IMR-90 (cell line): ENCODE results near the gene REV3L. TPM values are rescaled to one million over a fixed set of nuclear protein-coding genes. Genes with fewer than 3 reads are reported as not detected.

Experiments used
- ATAC-seq: fragments of 200-7000 bp; cut with Tn5 transposase; 2 replicates; pipeline ENCODE4 v1.9.1; 2020; ENCODE audit warnings: low read depth, mild to moderate bottlenecking, moderate library complexity
- BruUV-seq: library from RNA; stranded (reverse); fragments of 400-500 nt; replicated peaks from 2 replicates; lab custom pipeline; 2021; lab: Mats Ljungman, UMichigan
- CTCF ChIA-PET: fragments of 300-600 bp; formaldehyde crosslinking; extraction: SDS; loops from one replicate; lab custom pipeline; 2021; ENCODE audit warnings: antibody characterized with exemption; lab: Yijun Ruan, JAX
- POLR2A ChIA-PET: fragments of 300-600 bp; sonication (Branson Sonifier 250); formaldehyde crosslinking; loops from one replicate; lab custom pipeline; 2022; ENCODE audit warnings: antibody characterized with exemption; ENCODE audit not compliant: unreplicated experiment; lab: Charles Lee
- DNase-seq: peaks from one replicate; pipeline ENCODE4 v3.0.0; 2013
- H2AFZ ChIP-seq: replicated peaks from 2 replicates; pipeline ENCODE3; 2013; ENCODE audit warnings: low read length, mild to moderate bottlenecking; ENCODE audit not compliant: poor library complexity
- H2AK5ac ChIP-seq: 2 replicates; pipeline ENCODE4 v1.6.1; 2013; ENCODE audit warnings: low read depth, low read length, inconsistent platforms
- H2AK9ac ChIP-seq: replicated peaks from 2 replicates; pipeline ENCODE3; 2013; ENCODE audit warnings: mild to moderate bottlenecking, low read depth, low read length, moderate library complexity; ENCODE audit not compliant: poor library complexity
- H2BK120ac ChIP-seq: 2 replicates; pipeline ENCODE4 v1.6.1; 2013; ENCODE audit warnings: low read depth, low read length, inconsistent platforms
- H2BK15ac ChIP-seq: 3 replicates; pipeline ENCODE4 v1.6.1; 2013; ENCODE audit warnings: low read depth, low read length, inconsistent platforms
- H2BK20ac ChIP-seq: 2 replicates; pipeline ENCODE4 v1.6.1; 2013; ENCODE audit warnings: low read depth, mild to moderate bottlenecking, inconsistent platforms, low read length, moderate library complexity
- H2BK5ac ChIP-seq: 2 replicates; pipeline ENCODE4 v1.6.1; 2013; ENCODE audit warnings: mild to moderate bottlenecking, low read depth, low read length, inconsistent platforms; ENCODE audit not compliant: poor library complexity, severe bottlenecking
- H3K14ac ChIP-seq: replicated peaks from 2 replicates; pipeline ENCODE4 v1.6.1; 2013; ENCODE audit warnings: low read depth, low read length, inconsistent platforms
- H3K18ac ChIP-seq: 2 replicates; pipeline ENCODE4 v1.6.1; 2013; ENCODE audit warnings: low read depth, low read length, control low read depth
- H3K23ac ChIP-seq: 2 replicates; pipeline ENCODE4 v1.6.1; 2013; ENCODE audit warnings: low read depth, low read length, inconsistent platforms
- H3K27ac ChIP-seq: 2 replicates; pipeline ENCODE4 v1.5.1; 2013; ENCODE audit warnings: mild to moderate bottlenecking, control low read depth, low read length; ENCODE audit not compliant: insufficient read depth
- H3K27me3 ChIP-seq: 2 replicates; pipeline ENCODE4 v1.6.1; 2013; ENCODE audit warnings: low read length; ENCODE audit not compliant: control insufficient read depth, insufficient read depth
- H3K36me3 ChIP-seq: 2 replicates; pipeline ENCODE4 v1.6.1; 2013; ENCODE audit warnings: low read length, mixed read lengths; ENCODE audit not compliant: control insufficient read depth, insufficient read depth
- H3K4ac ChIP-seq: 2 replicates; pipeline ENCODE4 v1.6.1; 2013; ENCODE audit warnings: low read depth, low read length, inconsistent platforms
- H3K4me1 ChIP-seq: 2 replicates; pipeline ENCODE4 v1.6.1; 2013; ENCODE audit warnings: low read length, mixed read lengths; ENCODE audit not compliant: control insufficient read depth, insufficient read depth
- H3K4me2 ChIP-seq: 2 replicates; pipeline ENCODE4 v1.6.1; 2013; ENCODE audit warnings: low read depth, mild to moderate bottlenecking, control low read depth, low read length, moderate library complexity
- H3K4me3 ChIP-seq: 2 replicates; pipeline ENCODE4 v1.5.1; 2013; ENCODE audit warnings: low read depth, mild to moderate bottlenecking, control low read depth, low read length, moderate library complexity; ENCODE audit not compliant: insufficient read depth
- H3K56ac ChIP-seq: 2 replicates; pipeline ENCODE4 v1.6.1; 2013; ENCODE audit warnings: low read length, inconsistent platforms; ENCODE audit not compliant: insufficient read depth; ENCODE audit errors: extremely low read depth
- H3K79me1 ChIP-seq, 2 experiments: 2 replicates each; pipeline ENCODE4 v1.6.1; 2013; ENCODE audit warnings: low read length in 2 of 2, inconsistent platforms in 1 of 2, low read depth in 1 of 2
- H3K9ac ChIP-seq: 2 replicates; pipeline ENCODE4 v1.6.1; 2013; ENCODE audit warnings: low read depth, low read length, control low read depth
- H3K9me1 ChIP-seq: 2 replicates; pipeline ENCODE4 v1.6.1; 2013; ENCODE audit warnings: low read length, inconsistent platforms; ENCODE audit not compliant: insufficient read depth
- H3K9me3 ChIP-seq: 2 replicates; pipeline ENCODE4 v1.6.1; 2013; ENCODE audit warnings: low read length; ENCODE audit not compliant: control insufficient read depth, insufficient read depth
- H4K20me1 ChIP-seq: 2 replicates; pipeline ENCODE4 v1.6.1; 2013; ENCODE audit warnings: low read length, inconsistent platforms; ENCODE audit not compliant: insufficient read depth
- H4K5ac ChIP-seq: 2 replicates; pipeline ENCODE4 v1.6.1; 2013; ENCODE audit warnings: mild to moderate bottlenecking, low read depth, low read length, control low read depth
- H4K8ac ChIP-seq, 2 experiments: 2 replicates each; pipeline ENCODE4 v1.6.1; 2013; ENCODE audit warnings: low read depth in 2 of 2, low read length in 2 of 2, control low read depth in 1 of 2, inconsistent platforms in 1 of 2
- H4K91ac ChIP-seq: 2 replicates; pipeline ENCODE4 v1.6.1; 2013; ENCODE audit warnings: low read depth, low read length, inconsistent platforms; ENCODE audit not compliant: insufficient read depth
- BHLHE40 ChIP-seq: fragments of 150-350 bp; IDR thresholded peaks from 2 replicates; pipeline ENCODE4 v1.6.1; 2016; ENCODE audit warnings: mild to moderate bottlenecking, low read depth, low read length
- CEBPB ChIP-seq: IDR thresholded peaks from 2 replicates; pipeline ENCODE4 v1.6.1; 2012; ENCODE audit warnings: low read depth, low read length, improper control_type of control experiment
- NFE2L2 ChIP-seq: fragments of 150-350 bp; IDR thresholded peaks from 2 replicates; pipeline ENCODE4 v1.6.1; 2016; ENCODE audit warnings: low read depth, mild to moderate bottlenecking, low read length
- WGBS, 2 experiments: methylation state at CpG; one replicate each; pipeline versions ENCODE4 v1.1.5 to v1.1.7; 2013; ENCODE audit warnings: missing lambda C conversion rate in 2 of 2; ENCODE audit not compliant: insufficient read length in 1 of 2; ENCODE audit errors: extremely low coverage in 2 of 2; 5-methylcytosine and 5-hydroxymethylcytosine counted together
- dilution Hi-C: fragments of 300-500 bp; cut with HindIII; formaldehyde crosslinking; loops from one replicate; pipeline ENCODE4 v1.14.3; 2018; ENCODE audit warnings: low sequenced_read_pairs; ENCODE audit not compliant: unreplicated experiment
- in situ Hi-C: fragments of 300-500 bp; cut with MboI; formaldehyde crosslinking; loops from 3 replicates; pipeline ENCODE4 v1.14.3; 2019; ENCODE audit warnings: low sequenced_read_pairs, inconsistent platforms, mixed read lengths
- intact Hi-C: fragments of 100-400 bp; cut with micrococcal nuclease; formaldehyde crosslinking; loops from 2 replicates; pipeline ENCODE4 v1.10.0; 2022
- polyA plus RNA-seq, 3 experiments: library from polyadenylated mRNA; depleted of rRNA; stranded (reverse); fragments of >200 nt; gene quantifications; 2 replicates each; pipeline ENCODE4 v1.2.3, GENCODE V29; 2012; ENCODE audit warnings: low replicate concordance in 1 of 3
- total RNA-seq: library from RNA; depleted of rRNA; stranded (reverse); fragments of >200 nt; gene quantifications from 2 replicates; pipeline ENCODE4 v1.2.3, GENCODE V29; 2012

Gene REV3L
- total and polyA plus RNA-seq, 2 of the 4 experiments (the other 2 are of a cell fraction) = 7.4 to 15.4 TPM

DNA sequence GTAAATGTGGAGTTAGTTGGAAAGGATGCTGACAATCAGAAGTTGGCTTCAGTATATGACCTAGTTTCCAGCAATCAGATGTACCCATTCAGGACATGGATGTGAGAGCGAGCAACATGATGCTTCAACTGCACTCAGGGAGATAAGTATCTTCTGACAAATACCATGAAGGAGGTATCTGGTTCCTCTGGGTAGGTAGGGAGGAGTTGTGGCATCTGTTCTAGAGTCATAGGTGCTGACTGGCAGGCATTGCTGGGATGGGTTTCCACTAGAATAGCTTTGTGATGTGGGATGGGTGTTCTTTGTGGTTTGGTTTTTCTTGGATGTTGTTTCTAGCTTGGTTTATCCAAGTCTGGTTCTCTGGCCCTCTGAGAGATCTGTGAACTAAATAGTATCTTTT lies 3.9 kb upstream of the REV3L start:
- no CpG with 5 or more reads among the region's 1 CpG for WGBS, 2 experiments
- intact Hi-C loops = loop anchor here (5.0 kb wide), 1 partner anchor 35 kb away; no protein-coding TSS in a partner anchor

More for the DNA sequence above, 3.9 kb upstream of the REV3L start:
- 0 out of 2 replicates have a peak overlapping the region, but pooled peaks have one; percentile 11 for H2BK20ac ChIP-seq
- no TSS peak for BruUV-seq
- H2AK5ac ChIP-seq = peak overlapping the region; percentile 41; the same call in 1 of the 2 replicates
- ATAC-seq = no peak
- H3K9me3 ChIP-seq = no peaks in the 10 kb centered on the region
- H3K9ac ChIP-seq = no peak overlapping the region
- peaks cover 16 to 41% of the 10 kb centered on the region in 2 experiments for H3K79me1 ChIP-seq
- no peak overlapping the region; the same call in 1 of the 2 replicates for H3K14ac ChIP-seq
- no peak overlapping the region for H3K4me3 ChIP-seq
- no peak overlapping the region; the same call in 1 of the 2 replicates for H3K4ac ChIP-seq
- no peak overlapping the region for H2AFZ ChIP-seq
- no peaks in the 10 kb centered on the region for H3K27me3 ChIP-seq
- no peak for DNase-seq
- H3K18ac ChIP-seq = no peak overlapping the region
- H3K27ac ChIP-seq = peak overlapping the region; percentile 25; the same call in 1 of the 2 replicates
- H4K5ac ChIP-seq = no peak overlapping the region; the same call in 1 of the 2 replicates
- H4K8ac ChIP-seq = peak overlapping the region in 1 of 2 experiments; percentile 3; a peak in 1 of 4 replicates
- no peak overlapping the region for H2BK5ac ChIP-seq
- H3K23ac ChIP-seq = no peak overlapping the region; the same call in none of the 2 replicates
- in situ Hi-C loops (no loop called here), dilution Hi-C loops (no loop called here)
- no peak for TF ChIP-seq BHLHE40
- TF ChIP-seq CEBPB = no peak
- no peak for TF ChIP-seq NFE2L2
- H3K56ac ChIP-seq = no peak overlapping the region
- CTCF ChIA-PET = no interaction called here
- H3K36me3 ChIP-seq = no peaks in the 10 kb centered on the region
- H2BK15ac ChIP-seq = peak overlapping the region; percentile 12; the same call in 2 of the 3 replicates
- peak overlapping the region; percentile 46; the same call in 1 of the 2 replicates for H2BK120ac ChIP-seq
- H4K20me1 ChIP-seq = peaks cover 3% of the 10 kb centered on the region
- no peak overlapping the region for H2AK9ac ChIP-seq
- no peak overlapping the region for H3K4me2 ChIP-seq
- POLR2A ChIA-PET = no interaction called here
- peaks cover 4% of the 10 kb centered on the region; the same call in 1 of the 2 replicates for H3K4me1 ChIP-seq
- peaks cover 12% of the 10 kb centered on the region for H3K9me1 ChIP-seq
- peak overlapping the region; percentile 17; the same call in 1 of the 2 replicates for H4K91ac ChIP-seq
